ENCODE results near the gene PNRC2. TPM values are rescaled to one million over a fixed set of nuclear protein-coding genes. Genes with fewer than 3 reads are reported as not detected.

PNRC2 gene
- total and polyA plus RNA-seq, 4 donors: 70.7 to 159 (median 89.9) TPM

DNA sequence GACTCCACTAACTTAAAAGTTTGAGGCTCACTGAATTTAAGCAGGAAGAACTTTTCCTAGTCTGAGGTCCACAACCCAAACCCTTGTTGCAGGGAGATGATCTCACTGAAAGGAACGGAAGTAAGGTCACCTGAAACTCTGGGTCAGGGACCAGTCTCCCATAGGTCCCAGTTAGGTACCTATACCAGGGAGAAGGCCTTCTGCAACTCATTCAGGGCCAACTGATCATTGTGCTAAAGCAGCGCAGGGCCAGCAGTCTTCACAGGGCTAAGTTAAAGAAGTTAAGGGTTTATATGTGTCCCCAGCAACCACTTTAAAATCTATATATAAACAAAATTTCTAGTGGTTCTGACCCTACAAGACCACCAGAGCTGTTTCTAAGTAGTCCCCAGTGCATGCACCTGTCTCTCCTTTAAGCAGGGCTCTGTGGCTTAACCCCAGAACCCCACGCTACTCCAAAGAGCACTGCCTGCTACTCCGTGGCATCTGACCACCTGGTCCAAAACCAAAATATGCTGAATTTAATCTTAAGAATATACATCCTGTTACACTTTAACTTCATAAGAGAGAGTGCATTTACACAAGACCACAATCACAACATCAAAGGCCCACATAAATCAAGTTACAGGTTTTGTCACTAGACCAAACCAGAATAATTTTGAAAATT, 17.7 kb downstream of the PNRC2 start:
- no peak overlapping the region for H3K9ac ChIP-seq (ENCODE audit: insufficient read depth in 1 of 2, low read length in 2 of 2)
- no peak for ATAC-seq (ENCODE audit: insufficient read depth, low FRiP score)
- H3K4me1 ChIP-seq (ENCODE audit: control insufficient read depth in 5 of 5, insufficient read depth in 5 of 5, low read length in 5 of 5): peaks cover 6 to 43% (median 24%) of the 10 kb centered on the region in 5 donors
- peaks cover 1 to 28% (median 10%) of the 10 kb centered on the region in 4 donors for H3K36me3 ChIP-seq (ENCODE audit: control insufficient read depth in 4 of 4, insufficient read depth in 4 of 4, low read length in 4 of 4)
- DNase-seq: peak in 1 of 3 donors; percentile 40
- no peaks in the 10 kb centered on the region for H3K27me3 ChIP-seq (ENCODE audit: control insufficient read depth in 3 of 3, insufficient read depth in 3 of 3, low read length in 2 of 3)
- TF ChIP-seq CTCF (IDR thresholded peaks at IDR 0.05; ENCODE audit: control extremely low read depth, extremely low read depth): no peak
- WGBS, 2 donors: 58 to 64% methylated on average over 4 of the region's 4 CpGs
- no peak overlapping the region for H3K4me3 ChIP-seq
- H3K27ac ChIP-seq (ENCODE audit: low read depth in 1 of 2, low read length in 1 of 2): peak overlapping the region; percentile 2 to 49
- H3K9me3 ChIP-seq (ENCODE audit: control insufficient read depth in 4 of 4, insufficient read depth in 3 of 4, low read length in 3 of 4): no peaks in the 10 kb centered on the region

- Histone ChIP-seq H3K27ac (ENCODE audit: low read depth in 1 of 2, low read length in 1 of 2) (peak overlapping the region in 1 of 2 donors; percentile 5), H3K4me1 (ENCODE audit: control insufficient read depth in 5 of 5, insufficient read depth in 5 of 5, low read length in 5 of 5) (peaks cover 6 to 43% (median 24%) of the 10 kb centered on the region in 5 donors), H3K27me3 (ENCODE audit: control insufficient read depth in 3 of 3, insufficient read depth in 3 of 3, low read length in 2 of 3) (no peaks in the 10 kb centered on the region), H3K36me3 (ENCODE audit: control insufficient read depth in 4 of 4, insufficient read depth in 4 of 4, low read length in 4 of 4) (peaks cover under 1 to 28% (median 10%) of the 10 kb centered on the region in 4 donors), H3K9me3 (ENCODE audit: control insufficient read depth in 4 of 4, insufficient read depth in 3 of 4, low read length in 3 of 4) (no peaks in the 10 kb centered on the region), H3K9ac (ENCODE audit: insufficient read depth in 1 of 2, low read length in 2 of 2) (peak overlapping the region in 1 of 2 donors; percentile 99), H3K4me3 (no peak overlapping the region)
- 52 to 76% methylated on average over 1 of the region's 1 CpG for WGBS, 2 donors
- peak in 1 of 3 donors; percentile 39 for DNase-seq
- no peak for TF ChIP-seq CTCF (IDR thresholded peaks at IDR 0.05; ENCODE audit: control extremely low read depth, extremely low read depth)
- ATAC-seq (ENCODE audit: insufficient read depth, low FRiP score): no peak
These were observed 18.2 kb downstream of the PNRC2 start for GRCh38 chr1:23977854-23978191.

DNA sequence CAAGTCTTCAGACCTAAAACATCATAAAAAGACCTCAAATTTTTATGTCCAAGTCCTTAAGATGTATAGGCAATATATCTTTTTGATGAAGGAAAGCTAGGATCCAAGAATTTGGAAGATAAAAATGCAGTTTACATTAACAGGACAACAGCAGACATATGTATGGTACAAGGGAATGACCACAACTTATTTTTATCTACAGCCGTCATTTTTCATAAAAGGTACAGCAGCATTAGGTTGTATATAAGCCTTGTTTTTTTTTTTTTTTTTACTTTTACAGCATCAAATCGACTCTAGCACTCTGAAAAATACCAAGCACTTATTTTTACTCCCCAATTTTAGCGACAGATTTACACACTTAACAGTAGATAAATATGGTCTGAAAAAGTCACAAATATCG, 19.2 kb downstream of the PNRC2 start:
- no peak for ATAC-seq (ENCODE audit: insufficient read depth, low FRiP score)
- H3K27me3 ChIP-seq (ENCODE audit: control insufficient read depth in 3 of 3, insufficient read depth in 3 of 3, low read length in 2 of 3): no peaks in the 10 kb centered on the region
- H3K27ac ChIP-seq (ENCODE audit: low read depth in 1 of 2, low read length in 1 of 2): peak overlapping the region in 1 of 2 donors; percentile 47
- peaks cover 6 to 44% (median 24%) of the 10 kb centered on the region in 5 donors for H3K4me1 ChIP-seq (ENCODE audit: control insufficient read depth in 5 of 5, insufficient read depth in 5 of 5, low read length in 5 of 5)
- TF ChIP-seq CTCF (IDR thresholded peaks at IDR 0.05; ENCODE audit: control extremely low read depth, extremely low read depth): no peak
- peak overlapping the region; percentile 95 to 99 for H3K9ac ChIP-seq (ENCODE audit: insufficient read depth in 1 of 2, low read length in 2 of 2)
- no peak overlapping the region for H3K4me3 ChIP-seq
- 0 to 1% methylated on average over 4 of the region's 4 CpGs for WGBS, 2 donors
- H3K9me3 ChIP-seq (ENCODE audit: control insufficient read depth in 4 of 4, insufficient read depth in 3 of 4, low read length in 3 of 4): no peaks in the 10 kb centered on the region
- peak in 1 of 3 donors; percentile 59 for DNase-seq
- H3K36me3 ChIP-seq (ENCODE audit: control insufficient read depth in 4 of 4, insufficient read depth in 4 of 4, low read length in 4 of 4): peaks cover 0 to 23% (median 7%) of the 10 kb centered on the region in 4 donors
